B cell (primary cell): Measurements from ENCODE around the gene EGFL7.

ENCODE experiments used
- CTCF ChIP-seq: fragments of 200-600 bp; IDR thresholded peaks from one replicate; pipeline ENCODE4 v1.8.0; 2022; ENCODE audit warnings: antibody characterized with exemption, mild to moderate bottlenecking
- EZH2 ChIP-seq: IDR thresholded peaks from 2 replicates; pipeline ENCODE4 v1.6.1; 2012; ENCODE audit warnings: borderline replicate concordance, low read depth, mild to moderate bottlenecking, moderate library complexity, low read length; ENCODE audit not compliant: insufficient read depth, poor library complexity, severe bottlenecking

DNA sequence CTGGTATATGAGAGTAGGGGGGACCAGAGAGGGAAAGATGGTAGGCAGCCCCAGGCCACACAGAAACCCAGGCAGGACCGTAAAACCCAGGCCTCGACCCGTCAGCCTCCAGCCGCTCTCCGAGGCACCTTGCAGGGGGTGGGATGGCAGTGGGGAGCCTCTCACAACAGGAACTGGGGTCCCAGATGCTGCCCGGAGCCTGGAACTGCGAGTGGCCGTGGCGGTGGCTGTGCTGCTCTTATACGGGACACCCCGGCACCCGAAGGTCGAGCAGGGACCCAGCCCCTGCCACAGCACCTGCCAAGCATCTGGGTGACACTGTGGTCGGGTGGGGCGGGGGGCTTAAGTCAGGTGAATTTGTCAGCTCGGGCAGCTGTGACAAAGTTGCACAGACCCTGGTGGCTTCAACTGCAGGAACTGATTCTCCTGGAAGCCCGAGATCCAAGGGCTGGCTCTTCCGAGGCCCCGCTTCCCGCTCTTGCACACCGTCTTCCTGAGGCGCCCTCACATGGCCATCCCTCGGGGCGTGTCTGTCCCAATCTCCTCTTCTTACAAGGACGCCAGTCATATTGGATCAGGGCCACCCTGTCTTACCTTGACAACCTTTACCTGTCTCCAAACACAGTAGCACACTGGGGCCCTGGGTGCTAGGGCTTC is 47.6 kb upstream of the EGFL7 start:
- TF ChIP-seq CTCF (no peak), EZH2 (no peak)
